Keratinocyte (primary cell): Measurements from ENCODE around the gene MPPED1. TPM values are rescaled to one million over a fixed set of nuclear protein-coding genes. Genes with fewer than 3 reads are reported as not detected.

Experiments
- DNase-seq: peaks from one replicate; pipeline ENCODE4 v3.0.0-alpha.2; 2011; ENCODE audit warnings: low read depth, missing footprints, low spot score
- FAIRE-seq: peaks from 2 replicates; lab custom pipeline; 2011; peaks lifted over from hg19 to GRCh38; lab: Jason Lieb, UNC
- H2AFZ ChIP-seq: 2 replicates; pipeline ENCODE4 v1.6.0; 2012; ENCODE audit warnings: low read length, control low read depth, inconsistent platforms; ENCODE audit not compliant: control insufficient read depth
- H3K27ac ChIP-seq: 2 replicates; pipeline ENCODE4 v1.5.1; 2011; ENCODE audit warnings: low read length; ENCODE audit not compliant: control insufficient read depth, insufficient read depth
- H3K27me3 ChIP-seq: 3 replicates; pipeline ENCODE4 v1.6.0; 2011; ENCODE audit warnings: low read length; ENCODE audit not compliant: control insufficient read depth, insufficient read depth; ENCODE audit errors: extremely low read depth
- H3K36me3 ChIP-seq, 2 experiments: 2 replicates in 1 of 2; 3 replicates in 1 of 2; pipeline ENCODE4 v1.5.1; 2011; ENCODE audit warnings: low read length in 2 of 2, mild to moderate bottlenecking in 1 of 2; ENCODE audit not compliant: control insufficient read depth in 2 of 2, insufficient read depth in 2 of 2; ENCODE audit errors: extremely low read depth in 1 of 2
- H3K4me1 ChIP-seq: 3 replicates; pipeline ENCODE4 v1.5.1; 2011; ENCODE audit warnings: low read length; ENCODE audit not compliant: control insufficient read depth, insufficient read depth; ENCODE audit errors: extremely low read depth
- H3K4me2 ChIP-seq: 3 replicates; pipeline ENCODE4 v1.6.0; 2011; ENCODE audit warnings: low read depth, low read length; ENCODE audit not compliant: control insufficient read depth, insufficient read depth; ENCODE audit errors: extremely low read depth
- H3K4me3 ChIP-seq, 3 experiments: fragments of 200-600 bp in 1 of 3; sonication (generic) in 1 of 3; 2 replicates in 2 of 3; 3 replicates in 1 of 3; pipeline ENCODE4 v1.5.1; 2011 to 2016; ENCODE audit warnings: low read length in 3 of 3, mild to moderate bottlenecking in 3 of 3, control low read depth in 2 of 3, inconsistent platforms in 1 of 3, low read depth in 1 of 3, mixed read lengths in 1 of 3, mixed run types in 1 of 3, moderate library complexity in 1 of 3; ENCODE audit not compliant: control insufficient read depth in 2 of 3, insufficient read depth in 2 of 3; ENCODE audit errors: extremely low read depth in 1 of 3
- H3K79me2 ChIP-seq: 2 replicates; pipeline ENCODE4 v1.6.0; 2012; ENCODE audit warnings: low read length; ENCODE audit not compliant: control insufficient read depth, insufficient read depth
- H3K9ac ChIP-seq: 3 replicates; pipeline ENCODE4 v1.6.0; 2011; ENCODE audit warnings: low read length; ENCODE audit not compliant: control insufficient read depth, insufficient read depth; ENCODE audit errors: extremely low read depth
- H3K9me1 ChIP-seq: 3 replicates; pipeline ENCODE4 v1.6.0; 2011; ENCODE audit warnings: low read length; ENCODE audit not compliant: control insufficient read depth, insufficient read depth; ENCODE audit errors: extremely low read depth
- H3K9me3 ChIP-seq: 2 replicates; pipeline ENCODE4 v1.5.1; 2012; ENCODE audit warnings: low read depth, low read length; ENCODE audit not compliant: control insufficient read depth
- H4K20me1 ChIP-seq: 3 replicates; pipeline ENCODE4 v1.6.0; 2011; ENCODE audit warnings: low read length; ENCODE audit not compliant: control insufficient read depth, insufficient read depth; ENCODE audit errors: extremely low read depth
- CTCF ChIP-seq, 3 experiments: IDR thresholded peaks in 1 of 3; conservative IDR thresholded peaks in 1 of 3; optimal IDR thresholded peaks in 1 of 3; 2 replicates in 2 of 3; 3 replicates in 1 of 3; pipeline versions ENCODE3 to v1.5.1; 2011; ENCODE audit warnings: low read length in 3 of 3, mild to moderate bottlenecking in 3 of 3, moderate library complexity in 2 of 3, control low read depth in 1 of 3, inconsistent platforms in 1 of 3; ENCODE audit not compliant: insufficient read depth in 2 of 3; ENCODE audit errors: extremely low read depth in 1 of 3
- EZH2 ChIP-seq: IDR thresholded peaks from one replicate; pipeline ENCODE4 v1.6.1; 2012; ENCODE audit warnings: inconsistent platforms, mild to moderate bottlenecking, low read length, moderate library complexity
- dilution Hi-C: fragments of 300-500 bp; cut with MboI; formaldehyde crosslinking; loops from one replicate; pipeline ENCODE4 v1.7.0; 2020; ENCODE audit warnings: low sequenced_read_pairs; ENCODE audit not compliant: extremely low pct_ligation_motif_present
- polyA plus RNA-seq, 5 experiments: library from polyadenylated mRNA; depleted of rRNA in 3 of 5; stranded (reverse) in 3 of 5; stranded (forward) in 1 of 5; unstranded in 1 of 5; fragments of >200 nt; gene quantifications; 1 replicate in 1 of 5; 2 replicates in 3 of 5; 3 replicates in 1 of 5; pipeline versions ENCODE4 v1.2.1 to v1.2.3, GENCODE V29; 2011 to 2012; ENCODE audit warnings: missing spikeins in 2 of 5, low read depth in 1 of 5, low replicate concordance in 1 of 5

MPPED1 gene
- polyA plus RNA-seq, 1 donor (not counting 4 experiments of a cell fraction or from before 2014, with no cell fraction given) = not detected

GRCh38 chr22:43473031-43473430 lies 61.2 kb downstream of the MPPED1 start:
- no peak overlapping the region for H3K9ac ChIP-seq
- no peaks in the 10 kb centered on the region for H3K36me3 ChIP-seq
- no peak overlapping the region for H3K27ac ChIP-seq
- H4K20me1 ChIP-seq = no peaks in the 10 kb centered on the region
- TF ChIP-seq EZH2 (no peak), CTCF (optimal IDR thresholded peaks at IDR 0.05 in 1 of 3, IDR thresholded peaks at IDR 0.05 in 1 of 3, conservative IDR thresholded peaks at IDR 0.05 in 1 of 3; ENCODE audit: extremely low read depth in 1 of 3, insufficient read depth in 2 of 3, low read length in 3 of 3) (no peak)
- peaks cover 5% of the 10 kb centered on the region for H3K9me3 ChIP-seq
- no peak overlapping the region for H3K4me3 ChIP-seq
- no peaks in the 10 kb centered on the region for H3K9me1 ChIP-seq
- no peak for DNase-seq
- dilution Hi-C loops = no loop called here
- no peak overlapping the region for H3K4me2 ChIP-seq
- no peaks in the 10 kb centered on the region for H3K79me2 ChIP-seq
- H3K27me3 ChIP-seq = no peaks in the 10 kb centered on the region
- no peaks in the 10 kb centered on the region for H3K4me1 ChIP-seq
- no peak for FAIRE-seq
- H2AFZ ChIP-seq = no peak overlapping the region

- H3K36me3 ChIP-seq = no peaks in the 10 kb centered on the region
- no peak overlapping the region for H3K4me3 ChIP-seq
- no peaks in the 10 kb centered on the region for H3K27me3 ChIP-seq
- no peaks in the 10 kb centered on the region for H3K4me1 ChIP-seq
- FAIRE-seq = no peak
- no peak for TF ChIP-seq CTCF (optimal IDR thresholded peaks at IDR 0.05 in 1 of 3, IDR thresholded peaks at IDR 0.05 in 1 of 3, conservative IDR thresholded peaks at IDR 0.05 in 1 of 3; ENCODE audit: extremely low read depth in 1 of 3, insufficient read depth in 2 of 3, low read length in 3 of 3)
- H3K9me1 ChIP-seq = no peaks in the 10 kb centered on the region
- peaks cover 5% of the 10 kb centered on the region for H3K9me3 ChIP-seq
- dilution Hi-C loops = no loop called here
- no peak overlapping the region for H3K27ac ChIP-seq
- H3K4me2 ChIP-seq = no peak overlapping the region
- no peaks in the 10 kb centered on the region for H4K20me1 ChIP-seq
- DNase-seq = no peak
- no peak overlapping the region for H3K9ac ChIP-seq
- H2AFZ ChIP-seq = no peak overlapping the region
- no peaks in the 10 kb centered on the region for H3K79me2 ChIP-seq
Measured at GRCh38 chr22:43473441-43473840, 61.6 kb downstream of the MPPED1 start.
